GM12891 (cell line): ENCODE results near the gene CSPG4.

Experiments used
- PAX5 ChIP-seq: IDR thresholded peaks from 2 replicates; pipeline ENCODE4 v1.6.1; 2011; ENCODE audit warnings: low read length, moderate library complexity, mild to moderate bottlenecking; ENCODE audit not compliant: insufficient read depth, severe bottlenecking
- POLR2A ChIP-seq: IDR thresholded peaks from 2 replicates; pipeline ENCODE4 v1.6.1; 2011; ENCODE audit warnings: low read depth, low read length, control low read depth
- POLR2AphosphoS5 ChIP-seq: IDR thresholded peaks from 2 replicates; pipeline ENCODE4 v1.6.1; 2011; ENCODE audit warnings: low read depth, low read length, control low read depth
- POU2F2 ChIP-seq: IDR thresholded peaks from 2 replicates; pipeline ENCODE4 v1.6.1; 2011; ENCODE audit warnings: low read depth, mild to moderate bottlenecking, control low read depth, low read length, moderate library complexity
- SPI1 ChIP-seq: IDR thresholded peaks from 2 replicates; pipeline ENCODE4 v1.6.1; 2011; ENCODE audit warnings: low read depth, low read length, control low read depth
- TAF1 ChIP-seq: IDR thresholded peaks from 2 replicates; pipeline ENCODE4 v1.6.1; 2011; ENCODE audit warnings: low read depth, low read length, control low read depth

DNA sequence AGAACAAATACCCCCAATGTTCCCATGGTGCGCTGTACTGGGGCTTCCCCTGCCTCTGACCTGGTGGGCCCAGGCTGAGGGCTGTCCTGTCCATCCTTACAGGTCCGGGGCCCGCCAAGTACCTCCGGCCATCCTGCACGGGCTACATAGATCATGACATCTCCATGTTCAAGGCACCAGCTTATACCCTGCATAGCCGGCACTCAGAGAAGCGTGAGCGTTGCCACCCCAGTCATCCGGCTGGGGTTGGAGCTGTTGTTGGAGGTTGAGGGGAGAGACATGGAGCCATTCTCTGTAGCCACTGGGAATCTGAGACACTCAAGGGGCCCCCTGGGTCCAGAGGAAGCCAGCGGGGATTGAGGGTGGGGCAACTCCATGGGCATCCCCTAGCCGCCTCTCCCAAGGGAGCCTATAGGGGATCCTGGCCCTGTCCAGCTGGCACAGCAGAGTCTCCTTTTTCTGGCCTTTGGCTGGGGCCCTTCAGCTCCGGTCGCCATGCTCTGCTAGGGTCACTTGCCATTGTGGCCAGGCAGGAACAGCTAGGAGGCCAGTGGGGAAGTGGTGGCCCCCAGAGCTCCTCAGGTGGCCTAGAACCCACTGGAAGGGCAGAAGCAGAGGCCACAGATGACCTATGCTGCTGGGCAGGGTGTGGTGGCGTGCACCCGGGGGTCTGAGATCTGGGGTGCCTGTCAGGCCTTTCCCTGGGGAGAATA is 12.5 kb upstream of the CSPG4 start:
- TF ChIP-seq POLR2A (no peak), TAF1 (no peak), POLR2AphosphoS5 (no peak), SPI1 (no peak), POU2F2 (no peak), PAX5 (no peak)
